HG02970 (cell line): ENCODE results near the gene CATSPERD.
A peak's percentile ranks its signal among the peaks of the same experiment; 100 is the strongest.

Experiments
- ATAC-seq: cut with Tn5 transposase; IDR thresholded peaks from one replicate; pipeline ENCODE4 v1.9.1; 2021; ENCODE audit warnings: mild to moderate bottlenecking, moderate library complexity, moderate number of reproducible peaks; ENCODE audit not compliant: unreplicated experiment, low FRiP score

The CATSPERD gene

DNA sequence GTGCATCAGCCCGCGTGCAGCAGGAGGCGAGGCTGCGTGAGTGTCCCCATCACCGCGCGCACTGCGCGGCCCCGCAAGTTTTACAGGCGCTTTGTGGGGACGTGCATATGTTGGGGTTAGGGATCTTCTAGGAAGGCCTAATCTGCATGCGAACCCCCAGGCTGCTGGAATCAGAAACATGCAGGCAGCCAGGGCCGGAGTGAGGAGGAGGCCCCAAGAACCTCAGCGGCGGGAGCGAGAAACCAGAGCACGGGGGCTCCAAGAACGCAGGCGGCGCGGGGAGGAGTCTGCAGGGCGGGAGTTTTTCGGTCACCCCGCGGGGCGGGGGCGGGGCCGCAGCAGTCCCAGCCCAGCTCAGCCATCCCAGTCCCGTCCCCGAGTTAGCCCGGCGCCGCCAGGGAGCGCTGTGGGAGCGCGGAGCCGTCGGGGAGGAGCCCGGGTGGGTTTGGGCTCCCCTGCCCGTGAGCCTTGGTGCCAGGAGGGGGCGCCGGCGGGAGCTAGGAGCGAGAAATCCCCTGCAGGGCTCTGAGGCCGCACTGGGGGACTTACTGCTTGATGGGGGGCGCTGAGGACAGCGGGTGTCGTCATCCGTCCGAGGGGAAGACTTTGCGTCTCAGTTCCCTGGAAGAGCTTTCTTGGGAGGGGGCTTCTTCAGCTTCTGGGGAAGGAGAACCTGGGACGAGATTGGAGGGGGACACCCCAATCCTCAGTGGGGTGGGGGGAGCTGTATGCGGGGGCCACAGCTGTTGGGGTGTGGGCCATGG is 83.5 kb downstream of the CATSPERD start:
- peak; percentile 52 for ATAC-seq

DNA sequence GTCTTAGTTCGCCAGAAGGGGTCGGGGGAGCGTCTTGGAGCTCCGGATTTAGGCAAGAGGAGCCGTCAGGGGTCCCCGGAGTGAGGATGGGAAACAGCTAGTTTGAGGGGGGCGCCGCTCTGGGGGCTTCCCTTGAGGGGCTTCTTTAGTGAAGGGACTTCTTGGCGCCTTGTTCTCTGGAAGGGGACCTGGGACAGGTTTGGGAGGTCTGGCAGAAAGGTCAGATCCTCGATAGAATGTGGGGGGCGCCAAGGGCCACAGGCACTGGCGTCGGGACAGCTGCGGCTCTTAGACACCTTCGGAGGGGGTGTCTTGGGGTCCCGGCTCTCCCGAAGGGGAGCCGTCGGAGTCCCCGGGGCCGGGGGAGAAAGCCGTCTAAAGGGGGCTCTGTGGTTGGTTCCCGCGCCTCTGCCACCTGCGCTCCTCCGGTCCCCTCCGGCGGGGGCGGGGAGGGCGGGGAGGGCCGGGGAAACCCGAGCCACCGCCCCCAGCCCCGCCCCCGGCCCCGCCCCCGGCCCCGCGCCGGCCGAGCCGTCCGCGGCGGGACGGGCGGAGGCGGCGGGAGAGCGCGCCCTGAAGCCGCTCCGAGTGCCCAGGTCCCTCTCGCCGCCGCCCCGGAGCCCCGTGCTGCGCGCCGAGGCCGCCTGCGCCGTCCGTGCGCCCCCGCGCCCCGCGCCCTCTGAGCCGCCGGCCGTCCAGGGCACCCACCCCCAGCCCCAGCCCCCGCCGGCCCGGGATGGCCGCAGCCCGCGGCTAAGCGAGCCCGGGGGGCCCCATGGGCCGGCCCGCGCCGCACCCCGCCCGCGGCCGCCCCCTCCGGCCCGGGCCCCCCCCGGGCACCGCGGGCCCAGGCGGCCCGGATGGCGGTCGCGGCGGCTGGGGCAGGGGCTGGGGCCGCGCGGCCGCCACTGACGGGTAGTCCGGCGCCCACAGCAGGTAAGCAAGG is 84.4 kb downstream of the CATSPERD start, which contains the start of gene NRTN:
TSS of gene NRTN (plus strand) at position 552 of the 946 bp plus-strand sequence. CDS start 19,099 bp downstream, outside the sequence.
- ATAC-seq = no peak

DNA sequence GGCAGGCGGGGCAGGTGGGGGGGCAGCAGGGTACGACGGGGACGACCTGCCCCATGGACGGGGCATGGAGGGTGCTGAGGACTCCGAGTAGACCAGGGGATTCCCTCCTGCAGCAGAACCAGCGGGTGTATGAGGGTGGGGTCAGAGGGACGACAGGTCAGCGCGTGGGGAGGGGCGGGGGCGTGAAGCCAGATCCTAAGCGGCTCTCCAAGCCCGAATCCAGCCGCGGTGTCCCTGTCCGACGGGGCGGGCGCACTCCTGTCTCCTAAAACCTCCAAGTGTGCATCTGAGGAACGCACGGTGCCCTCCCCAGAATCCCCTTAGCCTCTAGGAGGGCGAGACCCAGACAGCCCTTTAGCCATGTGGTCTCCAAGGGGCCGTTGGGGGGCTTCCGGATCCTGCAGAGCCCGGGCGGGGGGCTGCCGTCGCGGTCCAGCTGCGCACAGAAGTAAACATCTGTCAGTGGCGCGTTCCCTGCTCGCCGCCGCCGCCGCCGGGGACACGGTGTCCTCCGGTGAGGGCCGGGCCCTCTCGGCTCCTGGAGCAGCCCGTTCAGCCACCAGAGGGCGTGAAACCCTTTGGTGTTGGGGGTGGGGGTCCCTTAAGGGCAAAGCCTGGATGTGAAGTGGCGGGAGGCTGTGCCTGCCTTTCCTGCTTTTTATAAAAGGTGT is 85.2 kb downstream of the CATSPERD start:
- ATAC-seq = no peak

DNA sequence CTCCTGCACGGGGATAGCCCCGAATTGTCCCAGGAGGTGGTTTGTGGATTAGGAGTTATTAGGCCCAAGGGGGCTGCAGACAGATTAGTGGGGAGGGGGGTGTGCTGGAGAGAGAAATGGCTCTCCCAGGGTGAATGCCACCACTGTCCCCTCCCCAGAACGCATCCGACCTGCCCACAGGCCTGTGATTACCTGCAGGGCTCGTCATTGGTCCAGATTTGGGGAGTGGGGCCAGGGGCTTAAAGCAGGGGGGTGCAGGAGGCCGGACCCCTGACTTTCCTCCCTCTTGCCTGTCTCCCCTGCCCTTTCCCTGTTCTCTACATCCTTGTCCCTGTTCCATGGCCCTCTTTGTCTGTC is 85.7 kb downstream of the CATSPERD start:
- no peak for ATAC-seq

DNA sequence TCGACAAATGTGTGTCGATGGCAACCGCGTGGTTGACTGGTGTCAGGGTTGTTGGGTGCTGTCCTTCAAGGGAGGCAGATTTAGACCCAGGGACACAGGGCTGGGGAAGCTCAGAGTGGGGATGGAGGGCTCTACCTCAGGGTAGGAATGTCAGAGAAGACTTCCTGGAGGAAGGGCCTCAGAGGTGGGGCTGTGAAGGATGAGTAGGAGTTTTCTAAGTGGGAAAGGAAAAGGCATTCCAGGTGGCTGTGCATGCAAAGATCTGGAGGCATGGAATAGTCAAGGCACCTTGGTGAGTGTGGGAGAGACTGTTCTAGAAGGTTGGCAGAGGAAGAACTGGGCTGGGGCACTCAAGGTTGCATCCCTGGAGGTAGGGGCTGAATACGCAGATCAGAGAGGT is 86.5 kb downstream of the CATSPERD start:
- no peak for ATAC-seq

DNA sequence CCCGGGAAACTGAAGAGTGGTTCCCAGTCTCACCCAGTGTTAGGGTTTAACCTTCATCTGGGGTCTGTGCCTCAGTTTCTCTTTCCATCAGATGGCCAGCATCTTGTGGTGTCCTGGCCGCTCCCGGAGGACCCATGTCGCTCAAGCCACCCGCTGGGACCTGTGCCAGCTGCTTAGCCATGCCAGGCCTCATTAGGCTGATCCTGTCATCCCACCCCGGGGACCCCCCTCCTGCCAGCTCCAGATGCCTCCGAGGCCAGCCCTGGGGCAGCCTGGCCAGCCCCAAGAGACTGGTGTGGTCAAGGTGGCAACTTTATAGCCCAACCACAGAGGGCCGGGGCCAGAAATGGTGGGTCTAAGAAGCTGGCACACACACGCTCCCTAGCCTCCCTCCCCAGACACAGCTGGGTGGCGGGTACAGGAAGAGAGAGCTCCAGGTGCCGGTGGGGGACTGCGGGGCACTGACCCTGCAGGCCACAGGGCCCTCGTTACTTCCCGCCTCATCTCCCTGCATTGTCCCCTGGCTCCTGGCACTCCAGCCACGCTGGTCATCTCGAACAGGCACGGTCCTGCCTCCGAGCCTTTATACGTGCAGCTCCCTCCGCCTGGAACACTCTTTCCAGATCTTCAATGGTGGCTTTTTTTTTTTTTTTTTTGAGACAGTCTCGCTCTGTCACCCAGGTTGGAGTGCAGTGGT is 87.8 kb downstream of the CATSPERD start:
- ATAC-seq = no peak

DNA sequence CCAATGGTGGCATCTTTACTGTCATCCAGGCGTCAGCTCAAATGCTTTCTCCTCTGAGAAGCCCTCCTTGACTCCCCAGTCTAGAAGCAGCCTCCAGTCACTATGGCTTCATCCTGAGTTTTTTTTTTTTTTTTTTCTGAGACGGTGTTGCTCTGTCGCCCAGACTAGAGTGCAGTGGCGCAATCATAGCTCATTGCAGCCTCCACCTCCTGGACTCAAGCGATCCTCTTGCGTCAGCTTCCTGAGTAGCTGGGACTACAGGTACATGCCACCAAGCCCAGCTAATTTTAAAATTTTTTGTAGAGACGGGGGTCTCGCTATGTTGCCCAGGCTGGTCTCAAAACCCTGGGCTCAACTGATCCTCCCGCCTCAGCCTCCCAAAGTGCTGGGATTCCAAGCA is 88.6 kb downstream of the CATSPERD start:
- ATAC-seq = no peak

DNA sequence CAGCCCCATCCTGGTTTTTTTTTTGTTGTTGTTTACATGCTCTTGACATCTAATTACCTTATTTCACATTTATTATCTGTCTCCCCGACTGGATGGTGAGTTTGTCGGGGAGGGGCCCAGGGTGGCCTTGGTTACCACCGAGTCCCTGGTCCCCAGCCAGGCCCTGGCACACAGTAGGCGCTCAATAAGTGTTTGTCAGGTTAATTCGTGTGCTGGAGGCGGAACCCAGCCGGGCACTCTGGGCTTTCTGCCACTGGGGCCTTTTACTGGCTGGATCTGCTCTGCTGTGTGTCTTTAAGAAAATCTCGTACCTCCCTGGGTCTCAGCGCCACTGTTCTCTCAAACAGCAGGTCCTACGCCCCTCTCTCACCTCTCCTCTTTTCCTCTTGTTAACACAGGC is 89.0 kb downstream of the CATSPERD start:
- ATAC-seq = no peak

DNA sequence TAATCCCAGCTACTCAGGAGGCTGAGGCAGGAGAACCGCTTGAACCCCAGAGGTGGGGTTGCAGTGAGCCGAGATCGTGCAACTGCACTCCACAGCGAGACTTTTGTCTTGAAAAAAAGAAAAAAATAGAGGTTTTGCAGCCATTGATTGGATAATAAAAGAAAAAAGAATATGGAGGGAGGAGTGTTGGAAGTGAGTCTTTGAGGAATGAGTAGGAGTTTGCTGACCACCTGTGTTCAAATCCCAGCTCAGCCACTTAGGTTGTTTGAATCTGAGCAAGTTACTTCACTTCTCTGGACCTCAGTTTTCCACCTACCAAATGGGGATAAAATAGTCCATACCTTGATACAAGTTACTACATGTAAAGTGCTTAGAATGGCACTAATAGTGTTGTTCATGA is 90.7 kb downstream of the CATSPERD start:
- no peak for ATAC-seq

DNA sequence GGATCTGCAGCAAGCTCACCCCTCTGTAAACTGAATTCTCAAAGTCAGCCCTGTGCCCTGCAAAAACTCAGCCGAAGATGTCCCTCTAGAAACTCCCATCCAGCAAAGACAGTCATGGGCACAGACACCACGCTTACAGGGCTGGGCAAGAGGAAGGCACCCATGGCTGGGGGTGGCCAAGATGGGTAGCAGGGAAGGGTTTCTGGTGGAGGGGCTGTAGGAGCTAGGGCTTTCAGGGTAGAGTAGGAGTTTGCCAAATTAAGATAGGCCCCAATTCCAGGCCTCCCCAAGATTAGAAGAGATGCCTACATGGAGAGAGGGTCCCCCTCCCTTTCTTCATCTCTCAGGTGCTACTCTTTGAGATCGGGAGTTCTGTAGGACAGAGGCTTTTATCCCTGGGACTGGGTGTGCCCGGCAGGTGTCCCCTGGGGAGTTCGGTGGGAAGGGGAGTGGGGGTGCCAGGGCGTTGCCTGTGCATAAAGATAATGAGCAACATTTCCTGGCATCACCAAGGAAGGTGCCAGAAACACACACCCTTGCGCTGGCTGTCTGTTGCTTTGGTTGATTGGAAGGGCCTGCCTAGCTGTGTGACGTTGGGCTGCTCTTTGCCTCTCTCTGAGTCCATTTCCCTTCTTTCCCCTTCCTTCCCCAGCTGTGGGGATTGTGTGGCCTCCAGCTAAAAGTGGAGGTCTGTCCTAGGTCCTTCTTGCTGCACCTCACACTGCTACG is 93.8 kb downstream of the CATSPERD start:
- ATAC-seq = no peak

DNA sequence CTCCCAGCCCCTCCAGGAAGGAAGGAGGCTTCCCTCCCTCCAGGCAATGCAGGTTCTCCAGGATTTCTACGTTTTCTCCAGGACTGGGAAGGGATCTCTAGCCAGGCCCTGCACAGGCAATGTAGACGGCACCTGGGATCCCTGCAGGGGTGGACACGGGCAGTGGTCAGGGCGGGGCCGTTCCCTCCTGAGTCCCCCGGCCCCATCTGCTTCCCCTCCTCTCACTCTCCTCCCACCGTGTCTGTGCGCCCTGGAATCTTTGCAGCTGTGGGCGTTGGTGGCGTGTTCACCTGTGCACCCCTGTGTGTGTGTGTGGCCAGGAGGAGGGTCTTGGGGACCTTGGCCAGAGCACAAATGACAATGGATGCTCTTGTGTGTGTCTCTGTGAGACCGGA is 94.4 kb downstream of the CATSPERD start:
- no peak for ATAC-seq

DNA sequence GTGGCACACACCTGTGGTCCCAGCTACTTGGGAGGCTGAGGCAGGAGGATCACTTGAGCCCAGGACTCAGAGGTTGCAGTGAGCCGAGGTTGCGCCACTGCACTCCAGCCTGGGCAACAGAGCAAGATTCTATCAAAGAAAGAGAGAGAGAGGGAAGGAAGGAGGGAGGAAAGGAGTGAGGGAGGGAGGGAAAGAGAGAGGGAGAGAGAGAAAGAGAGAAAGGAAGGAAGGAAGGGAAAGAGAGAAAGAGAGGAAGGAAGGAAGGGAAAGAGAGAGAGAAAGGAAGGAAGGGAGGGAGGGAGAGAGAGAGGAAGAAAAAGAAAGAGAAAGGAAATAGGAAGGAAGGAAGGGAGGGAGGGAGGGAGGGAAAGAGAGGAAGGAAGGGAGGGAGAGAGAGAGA is 96.8 kb downstream of the CATSPERD start:
- ATAC-seq = no peak

DNA sequence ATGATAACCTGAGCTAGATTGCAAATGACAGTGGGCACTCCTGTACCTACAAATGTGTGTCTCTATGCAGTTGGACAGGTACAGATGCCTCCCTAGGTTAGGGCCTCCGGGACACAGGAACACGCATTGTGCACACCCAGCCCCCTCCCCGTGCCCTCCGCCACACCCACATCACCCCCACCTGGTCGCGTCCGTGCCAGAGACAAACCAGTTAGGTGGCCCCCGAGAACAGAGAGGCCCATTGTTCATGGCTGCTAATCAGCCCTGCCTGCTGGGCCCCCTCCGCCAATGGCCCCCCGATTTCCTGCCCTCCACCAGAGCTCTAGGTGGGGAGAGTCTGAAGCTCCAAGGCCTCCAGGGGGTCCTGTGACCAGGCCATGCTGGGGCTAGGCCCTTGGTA is 98.2 kb downstream of the CATSPERD start:
- ATAC-seq = no peak

DNA sequence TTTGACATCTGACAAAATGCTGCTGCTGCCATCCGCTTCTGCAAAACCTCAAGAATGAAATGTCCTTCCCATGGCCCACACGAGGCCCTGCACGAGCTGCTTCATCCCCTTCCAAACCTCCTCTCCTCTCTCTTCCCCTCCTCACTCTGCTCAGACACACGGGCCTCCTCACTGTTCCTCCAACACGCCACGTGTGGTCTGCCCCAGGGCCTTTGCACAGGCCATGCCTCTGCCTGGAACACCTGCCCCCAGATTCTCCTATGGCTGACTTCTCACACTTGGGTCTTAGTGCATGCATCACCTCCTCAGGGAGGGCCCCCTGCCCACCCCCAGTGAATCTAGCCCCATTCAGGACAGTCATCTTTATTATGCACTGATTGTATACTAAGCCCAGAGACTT is 100.3 kb downstream of the CATSPERD start:
- ATAC-seq = no peak

DNA sequence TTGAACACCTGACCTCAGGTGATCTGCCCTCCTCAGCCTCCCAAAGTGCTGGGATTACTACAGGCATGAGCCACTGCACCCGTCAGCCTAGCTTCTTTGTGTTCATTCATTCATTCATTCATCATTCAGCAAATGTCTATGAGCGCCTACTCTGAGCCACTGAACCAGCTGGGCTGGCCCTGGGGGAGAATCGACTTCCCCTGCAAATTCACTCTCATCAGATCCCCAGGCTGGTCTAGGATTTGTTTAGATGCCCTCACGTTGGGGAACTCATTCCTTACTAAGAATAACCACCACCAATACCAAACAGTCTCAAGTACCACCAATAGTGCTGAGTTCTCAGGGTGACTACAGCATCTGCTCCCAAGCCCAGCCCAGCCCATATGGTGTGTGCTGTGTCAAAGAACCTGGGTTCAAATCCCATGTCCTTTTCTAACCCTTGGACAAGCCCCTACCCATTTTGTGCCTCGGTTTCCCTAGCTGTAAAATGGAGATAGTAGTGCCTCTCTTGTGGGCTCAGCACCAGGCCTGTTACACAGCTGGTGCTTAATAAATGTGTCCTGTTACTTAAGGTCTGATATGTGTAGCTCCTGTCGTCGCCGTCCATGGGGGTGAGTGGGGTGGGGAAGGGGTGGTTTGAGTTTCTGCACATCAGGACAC is 101.2 kb downstream of the CATSPERD start:
- ATAC-seq = no peak

DNA sequence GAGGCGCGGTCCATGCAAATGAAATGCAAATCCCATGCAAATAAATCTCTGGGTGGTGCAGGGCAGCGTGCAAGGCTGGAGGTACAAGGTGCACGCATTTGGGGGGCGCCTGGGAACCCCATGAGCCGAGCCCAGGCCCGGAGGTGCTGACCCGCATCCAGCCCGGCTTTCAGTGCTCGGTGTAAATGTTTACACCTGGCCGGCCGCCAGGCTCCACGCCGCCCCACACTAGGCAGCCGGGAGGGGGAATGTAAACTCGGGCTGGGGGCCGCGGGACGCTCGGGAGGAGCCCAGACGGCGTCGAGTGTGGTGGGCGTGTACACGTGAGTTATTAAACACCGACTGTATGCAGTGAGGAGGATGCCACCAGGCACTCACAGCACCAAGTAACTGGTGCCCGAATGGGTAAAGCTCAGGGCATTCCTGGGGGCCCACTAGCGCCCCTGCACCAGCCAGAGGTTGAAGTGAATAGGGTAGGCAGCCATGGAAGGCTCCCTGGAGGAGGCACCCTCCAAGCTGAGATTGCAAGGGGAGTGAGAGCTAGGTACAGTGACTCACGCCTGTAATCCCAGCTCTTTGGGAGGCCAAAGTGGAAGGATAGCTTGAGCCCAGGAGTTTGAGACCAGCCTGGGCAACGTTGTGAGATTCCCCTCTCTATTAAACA is 101.9 kb downstream of the CATSPERD start:
- ATAC-seq = no peak

DNA sequence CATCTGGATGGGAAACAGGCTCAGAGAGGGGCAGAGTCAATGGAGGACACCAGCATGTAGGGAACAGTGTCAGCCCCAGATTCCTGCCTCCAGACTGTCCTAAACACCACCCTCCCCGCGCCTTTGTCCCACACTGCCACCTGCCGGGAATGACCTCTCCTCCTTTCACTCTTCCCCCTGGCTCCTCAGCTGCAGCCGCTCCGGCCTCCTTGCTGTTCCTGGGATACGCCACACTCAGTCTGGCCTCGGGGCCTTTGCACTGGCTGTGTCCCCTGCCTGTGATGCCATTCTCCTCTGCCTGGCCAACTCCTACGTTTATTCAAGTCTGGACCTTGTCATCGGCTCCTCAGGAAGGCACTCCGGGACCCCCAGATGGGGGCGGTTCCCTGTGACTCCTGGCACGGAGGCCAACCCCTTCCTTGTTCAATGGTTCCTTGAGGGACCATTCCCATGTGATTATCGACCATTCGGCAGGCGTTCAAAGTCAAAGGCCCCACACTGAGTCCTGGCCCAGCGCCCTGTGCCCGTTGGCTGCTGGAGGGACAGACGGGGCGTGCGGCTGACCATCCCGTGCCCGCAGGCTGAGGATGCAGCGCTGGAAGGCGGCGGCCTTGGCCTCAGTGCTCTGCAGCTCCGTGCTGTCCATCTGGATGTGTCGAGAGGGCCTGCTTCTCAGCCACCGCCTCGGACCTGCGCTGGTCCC is 103.3 kb downstream of the CATSPERD start:
- no peak for ATAC-seq

DNA sequence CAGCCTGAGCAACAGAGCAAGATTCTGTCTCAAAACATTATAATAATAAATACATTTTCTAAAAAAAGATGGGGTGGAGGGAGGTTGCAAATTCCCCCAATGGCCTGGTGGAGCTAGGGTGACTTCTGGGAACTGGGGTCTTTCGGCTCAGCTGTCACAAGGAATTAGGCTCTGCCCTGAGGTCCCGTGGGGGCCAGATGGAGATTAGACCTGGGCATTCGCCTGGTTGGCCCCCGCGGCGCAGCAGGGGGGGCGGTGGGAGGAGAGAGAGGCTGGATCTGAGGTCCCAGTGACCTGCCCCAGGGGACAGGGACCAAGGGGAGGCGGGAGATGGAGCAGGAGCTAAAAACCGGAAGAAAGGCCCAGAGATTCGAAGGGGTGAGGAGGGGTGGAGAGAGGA is 104.3 kb downstream of the CATSPERD start:
- no peak for ATAC-seq
